Suprapubic skin (tissue), 4 donors: ENCODE results near the gene CNTF. TPM values are rescaled to one million over a fixed set of nuclear protein-coding genes. Genes with fewer than 3 reads are reported as not detected.

Source experiments
- DNase-seq, 2 donors: peaks; one replicate each; pipeline ENCODE4 v3.0.0-alpha.2; 2019; ENCODE audit warnings: low spot score in 2 of 2
- H3K27ac ChIP-seq: fragments of 200-600 bp; sonication (generic); one replicate; pipeline ENCODE4 v1.5.1; 2019
- H3K27me3 ChIP-seq: fragments of 200-600 bp; sonication (generic); one replicate; pipeline ENCODE4 v1.5.1; 2019
- H3K36me3 ChIP-seq: fragments of 200-600 bp; sonication (generic); one replicate; pipeline ENCODE4 v1.5.1; 2019
- H3K4me1 ChIP-seq: fragments of 200-600 bp; sonication (generic); one replicate; pipeline ENCODE4 v1.5.1; 2019
- H3K4me3 ChIP-seq: fragments of 200-600 bp; sonication (generic); one replicate; pipeline ENCODE4 v1.5.1; 2019; ENCODE audit warnings: mild to moderate bottlenecking
- H3K9me3 ChIP-seq: fragments of 200-600 bp; sonication (generic); one replicate; pipeline ENCODE4 v1.5.1; 2019
- EP300 ChIP-seq: sonication (generic); formaldehyde crosslinking; IDR thresholded peaks from one replicate; pipeline ENCODE4 v1.6.1; 2017; ENCODE audit warnings: antibody characterized with exemption
- POLR2A ChIP-seq, 2 donors: fragments of 450-650 bp; IDR thresholded peaks; one replicate each; pipeline ENCODE4 v1.6.1; 2017; ENCODE audit warnings: antibody characterized with exemption in 2 of 2, mild to moderate bottlenecking in 2 of 2, moderate library complexity in 2 of 2
- POLR2AphosphoS5 ChIP-seq, 3 donors: sonication (generic); formaldehyde crosslinking; IDR thresholded peaks; one replicate each; pipeline ENCODE4 v1.6.1; 2017; ENCODE audit warnings: antibody characterized with exemption in 3 of 3
- WGBS: methylation state at CpG from one replicate; pipeline ENCODE4 v1.1.5; 2018; 5-methylcytosine and 5-hydroxymethylcytosine counted together
- total RNA-seq, 4 donors: library from RNA; depleted of rRNA; stranded (reverse); fragments of >200 nt; gene quantifications; one replicate each; pipeline ENCODE4 v1.1.0, GENCODE V29; 2016
- TF ChIP-seq, protein P1 (sequence below), 2 donors: fragments of 200-600 bp in 1 of 2; fragments of 450-650 bp in 1 of 2; sonication (generic) in 1 of 2; IDR thresholded peaks; one replicate each; pipeline ENCODE4 v1.5.1; 2016 to 2019; ENCODE audit warnings: antibody characterized with exemption in 2 of 2, mild to moderate bottlenecking in 1 of 2, moderate library complexity in 1 of 2

The CNTF gene
- total RNA-seq, 4 donors from 2014 or later: 2.8 to 3.6 (median 3.3) TPM

DNA sequence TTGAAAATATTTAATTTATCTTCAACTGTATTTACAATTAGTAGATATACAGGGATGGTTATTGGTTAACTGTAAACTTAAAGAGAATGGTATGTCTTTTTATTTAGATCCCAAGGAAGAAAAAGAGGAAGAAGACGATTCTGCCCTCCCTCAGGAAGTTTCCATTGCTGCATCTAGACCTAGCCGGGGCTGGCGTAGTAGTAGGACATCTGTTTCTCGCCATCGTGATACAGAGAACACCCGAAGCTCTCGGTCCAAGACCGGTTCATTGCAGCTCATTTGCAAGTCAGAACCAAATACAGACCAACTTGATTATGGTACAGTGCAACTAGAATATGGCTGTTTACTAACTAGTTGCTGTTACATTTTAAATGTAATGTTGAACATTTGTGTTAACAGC, 12.7 kb upstream of the CNTF start:
- H3K4me1 ChIP-seq: peaks cover 5% of the 10 kb centered on the region
- DNase-seq: no peak
- no peak overlapping the region for H3K27ac ChIP-seq
- TF ChIP-seq EP300 (no peak), POLR2AphosphoS5 (IDR thresholded peaks at IDR 0.05) (no peak)
- TF ChIP-seq, protein P1, sequence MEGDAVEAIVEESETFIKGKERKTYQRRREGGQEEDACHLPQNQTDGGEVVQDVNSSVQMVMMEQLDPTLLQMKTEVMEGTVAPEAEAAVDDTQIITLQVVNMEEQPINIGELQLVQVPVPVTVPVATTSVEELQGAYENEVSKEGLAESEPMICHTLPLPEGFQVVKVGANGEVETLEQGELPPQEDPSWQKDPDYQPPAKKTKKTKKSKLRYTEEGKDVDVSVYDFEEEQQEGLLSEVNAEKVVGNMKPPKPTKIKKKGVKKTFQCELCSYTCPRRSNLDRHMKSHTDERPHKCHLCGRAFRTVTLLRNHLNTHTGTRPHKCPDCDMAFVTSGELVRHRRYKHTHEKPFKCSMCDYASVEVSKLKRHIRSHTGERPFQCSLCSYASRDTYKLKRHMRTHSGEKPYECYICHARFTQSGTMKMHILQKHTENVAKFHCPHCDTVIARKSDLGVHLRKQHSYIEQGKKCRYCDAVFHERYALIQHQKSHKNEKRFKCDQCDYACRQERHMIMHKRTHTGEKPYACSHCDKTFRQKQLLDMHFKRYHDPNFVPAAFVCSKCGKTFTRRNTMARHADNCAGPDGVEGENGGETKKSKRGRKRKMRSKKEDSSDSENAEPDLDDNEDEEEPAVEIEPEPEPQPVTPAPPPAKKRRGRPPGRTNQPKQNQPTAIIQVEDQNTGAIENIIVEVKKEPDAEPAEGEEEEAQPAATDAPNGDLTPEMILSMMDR (IDR thresholded peaks at IDR 0.05): no peak
- H3K9me3 ChIP-seq: no peaks in the 10 kb centered on the region
- H3K27me3 ChIP-seq: no peaks in the 10 kb centered on the region
- 89% methylated on average over 8 of the region's 8 CpGs for WGBS
- H3K36me3 ChIP-seq: peaks cover 50% of the 10 kb centered on the region
- H3K4me3 ChIP-seq: no peak overlapping the region

DNA sequence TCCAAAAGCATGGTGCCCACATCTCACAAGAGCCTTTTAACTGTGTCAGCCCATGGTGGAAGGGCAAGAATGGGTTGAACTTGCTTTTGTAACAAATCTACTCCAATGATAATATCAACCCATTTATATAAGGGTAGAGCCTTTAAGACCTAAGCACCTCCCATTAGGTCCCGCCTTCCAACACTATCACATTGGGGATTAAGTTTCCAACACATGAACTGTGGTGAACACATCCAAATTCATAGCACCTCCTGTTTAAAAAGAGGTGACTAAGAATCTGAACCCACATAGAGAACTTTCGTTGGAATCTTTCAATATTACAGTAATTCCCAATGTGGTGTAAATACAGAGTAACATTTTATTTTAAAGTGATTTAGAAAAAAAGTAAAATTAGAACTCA, 9.2 kb upstream of the CNTF start:
- no peak overlapping the region for H3K4me3 ChIP-seq
- H3K27me3 ChIP-seq: no peaks in the 10 kb centered on the region
- TF ChIP-seq, protein P1 (IDR thresholded peaks at IDR 0.05): no peak
- TF ChIP-seq POLR2A (IDR thresholded peaks at IDR 0.05) (no peak), EP300 (no peak)
- no peak for DNase-seq
- H3K4me1 ChIP-seq: peaks cover 15% of the 10 kb centered on the region
- no peaks in the 10 kb centered on the region for H3K9me3 ChIP-seq
- 96% methylated on average over 2 of the region's 2 CpGs for WGBS
- H3K36me3 ChIP-seq: peaks cover 80% of the 10 kb centered on the region
- no peak overlapping the region for H3K27ac ChIP-seq

DNA sequence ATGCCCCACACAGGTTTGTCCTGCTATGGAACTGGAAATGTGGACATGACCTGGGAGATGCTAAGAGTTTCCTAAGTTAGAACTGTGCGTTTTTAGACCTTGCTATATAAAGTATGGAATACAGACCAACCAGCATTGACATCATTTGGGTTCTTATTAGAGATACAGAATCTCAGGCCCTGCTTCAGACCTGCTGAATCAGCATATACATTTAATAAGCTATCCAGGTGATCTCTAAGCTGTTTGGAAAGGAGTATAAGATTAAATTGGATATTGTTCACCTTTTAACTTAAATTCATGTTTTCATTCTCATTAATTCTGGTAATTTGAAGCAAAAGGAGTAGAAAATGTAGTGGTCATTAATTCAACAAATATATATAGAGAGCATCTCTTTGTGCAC, 6.9 kb upstream of the CNTF start:
- Histone ChIP-seq H3K27me3 (no peaks in the 10 kb centered on the region), H3K4me3 (no peak overlapping the region), H3K27ac (no peak overlapping the region), H3K36me3 (peaks cover 91% of the 10 kb centered on the region), H3K9me3 (no peaks in the 10 kb centered on the region), H3K4me1 (peaks cover 15% of the 10 kb centered on the region)
- TF ChIP-seq EP300: no peak
- TF ChIP-seq POLR2AphosphoS5 (IDR thresholded peaks at IDR 0.05): no peak
- TF ChIP-seq, protein P1 (IDR thresholded peaks at IDR 0.05): no peak
- no peak for TF ChIP-seq POLR2A (IDR thresholded peaks at IDR 0.05)
- no peak for DNase-seq
- WGBS: 96% methylated on average over 1 of the region's 1 CpG

DNA sequence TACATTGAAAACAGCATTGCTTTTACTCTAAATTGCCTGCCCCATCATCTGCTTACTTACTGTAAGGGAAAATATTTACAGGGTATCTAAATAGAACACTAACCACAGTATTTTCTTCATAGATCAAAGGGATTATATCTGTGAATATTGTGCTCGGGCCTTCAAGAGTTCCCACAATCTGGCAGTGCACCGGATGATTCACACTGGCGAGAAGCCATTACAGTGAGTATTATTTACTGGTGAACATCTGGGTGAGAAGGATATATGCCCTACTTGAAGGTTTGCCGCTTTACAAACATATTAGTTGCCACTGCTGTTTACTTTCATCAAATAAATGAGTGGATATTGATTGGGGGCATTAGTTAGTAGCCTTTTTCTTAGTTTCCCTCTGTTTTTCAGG, 5.9 kb upstream of the CNTF start:
- no peak for DNase-seq
- peaks cover 19% of the 10 kb centered on the region for H3K4me1 ChIP-seq
- no peak overlapping the region for H3K4me3 ChIP-seq
- peaks cover 87% of the 10 kb centered on the region for H3K36me3 ChIP-seq
- H3K27me3 ChIP-seq: no peaks in the 10 kb centered on the region
- H3K27ac ChIP-seq: peak overlapping the region; percentile 38
- 29% methylated on average over 4 of the region's 4 CpGs for WGBS
- no peaks in the 10 kb centered on the region for H3K9me3 ChIP-seq
- TF ChIP-seq EP300 (no peak), POLR2A (IDR thresholded peaks at IDR 0.05) (no peak), POLR2AphosphoS5 (IDR thresholded peaks at IDR 0.05) (no peak)
- TF ChIP-seq, protein P1 (IDR thresholded peaks at IDR 0.05): no peak

DNA sequence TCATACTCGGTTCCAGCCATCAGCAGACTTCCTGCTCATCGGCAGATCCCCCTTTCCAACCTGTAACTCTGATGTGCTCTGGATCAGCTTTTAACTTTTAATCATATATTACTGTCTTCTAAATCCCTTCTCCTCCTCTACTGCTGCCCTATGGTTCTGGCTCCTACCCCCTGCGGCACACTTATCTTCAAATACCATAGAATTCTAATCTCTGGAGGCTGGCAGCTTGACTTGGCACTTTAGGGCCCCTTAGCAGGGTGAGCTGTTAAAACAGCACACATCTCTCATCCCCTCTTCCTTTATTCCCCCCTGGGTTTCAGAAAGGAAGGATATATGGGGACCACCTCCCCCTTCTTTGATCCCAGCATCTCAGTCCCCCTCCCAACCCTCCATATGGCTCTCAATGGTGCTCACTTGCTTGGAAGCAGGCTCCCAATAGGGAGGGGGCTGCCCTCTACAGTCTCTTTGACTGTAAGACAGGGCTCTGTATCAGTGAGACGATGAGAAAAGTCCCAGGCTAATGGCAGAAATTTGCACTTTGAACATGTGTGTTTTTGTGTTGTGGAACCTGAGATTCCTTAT, 4.4 kb upstream of the CNTF start:
- DNase-seq: no peak
- WGBS: 82% methylated on average over 4 of the region's 4 CpGs
- TF ChIP-seq POLR2AphosphoS5 (IDR thresholded peaks at IDR 0.05) (no peak), POLR2A (IDR thresholded peaks at IDR 0.05) (no peak), EP300 (no peak)
- TF ChIP-seq, protein P1 (IDR thresholded peaks at IDR 0.05): no peak
- Histone ChIP-seq H3K27ac (no peak overlapping the region), H3K4me3 (no peak overlapping the region), H3K9me3 (no peaks in the 10 kb centered on the region), H3K36me3 (peaks cover 81% of the 10 kb centered on the region), H3K27me3 (no peaks in the 10 kb centered on the region), H3K4me1 (peaks cover 24% of the 10 kb centered on the region)
